ENCODE data around the gene PLEKHA8.
A peak's percentile ranks its signal among the peaks of the same experiment; 100 is the strongest.

PLEKHA8 gene

DNA sequence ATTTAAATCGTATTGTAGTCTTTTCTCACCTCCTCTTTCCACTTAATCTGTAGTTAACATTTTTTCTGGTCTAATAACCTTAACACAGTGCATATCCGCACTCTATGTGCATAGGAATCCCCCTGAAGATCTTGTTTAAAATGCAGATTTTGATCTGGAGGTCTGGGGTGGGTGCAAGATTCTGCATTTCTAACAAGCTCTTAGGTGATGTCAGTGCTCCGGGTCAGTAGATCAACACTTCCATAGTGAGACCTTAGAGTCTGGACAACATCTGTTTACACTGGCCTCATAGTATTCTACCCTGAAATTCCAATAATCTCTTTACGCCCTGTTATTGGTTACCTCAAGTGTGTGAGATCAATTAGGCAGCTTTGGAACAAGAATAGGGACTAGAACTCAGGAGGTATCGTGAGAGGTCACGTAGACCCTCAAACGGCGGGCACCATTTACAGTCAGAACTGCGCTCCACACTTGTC is 434 bp upstream of the PLEKHA8 start:
- no peak for TF ChIP-seq CEBPB (IDR thresholded peaks at IDR 0.05)
- TF ChIP-seq EGR1 (IDR thresholded peaks at IDR 0.05): no peak
- no peak for TF ChIP-seq ZBTB7A (IDR thresholded peaks at IDR 0.05; ENCODE audit: low read depth)
- TF ChIP-seq RAD21 (IDR thresholded peaks at IDR 0.05; ENCODE audit: low read depth): no peak
- TF ChIP-seq, protein P1, sequence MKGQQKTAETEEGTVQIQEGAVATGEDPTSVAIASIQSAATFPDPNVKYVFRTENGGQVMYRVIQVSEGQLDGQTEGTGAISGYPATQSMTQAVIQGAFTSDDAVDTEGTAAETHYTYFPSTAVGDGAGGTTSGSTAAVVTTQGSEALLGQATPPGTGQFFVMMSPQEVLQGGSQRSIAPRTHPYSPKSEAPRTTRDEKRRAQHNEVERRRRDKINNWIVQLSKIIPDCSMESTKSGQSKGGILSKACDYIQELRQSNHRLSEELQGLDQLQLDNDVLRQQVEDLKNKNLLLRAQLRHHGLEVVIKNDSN (IDR thresholded peaks at IDR 0.05): no peak
- TF ChIP-seq, protein P2, sequence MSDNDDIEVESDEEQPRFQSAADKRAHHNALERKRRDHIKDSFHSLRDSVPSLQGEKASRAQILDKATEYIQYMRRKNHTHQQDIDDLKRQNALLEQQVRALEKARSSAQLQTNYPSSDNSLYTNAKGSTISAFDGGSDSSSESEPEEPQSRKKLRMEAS (IDR thresholded peaks at IDR 0.05): no peak
- no peak for TF ChIP-seq TAF1 (IDR thresholded peaks at IDR 0.05; ENCODE audit: low read depth)
- no peak for TF ChIP-seq YY1 (IDR thresholded peaks at IDR 0.05; ENCODE audit: low read depth)
- no peak for TF ChIP-seq CREB1 (IDR thresholded peaks at IDR 0.05; ENCODE audit: low read depth)
- TF ChIP-seq, protein P3, sequence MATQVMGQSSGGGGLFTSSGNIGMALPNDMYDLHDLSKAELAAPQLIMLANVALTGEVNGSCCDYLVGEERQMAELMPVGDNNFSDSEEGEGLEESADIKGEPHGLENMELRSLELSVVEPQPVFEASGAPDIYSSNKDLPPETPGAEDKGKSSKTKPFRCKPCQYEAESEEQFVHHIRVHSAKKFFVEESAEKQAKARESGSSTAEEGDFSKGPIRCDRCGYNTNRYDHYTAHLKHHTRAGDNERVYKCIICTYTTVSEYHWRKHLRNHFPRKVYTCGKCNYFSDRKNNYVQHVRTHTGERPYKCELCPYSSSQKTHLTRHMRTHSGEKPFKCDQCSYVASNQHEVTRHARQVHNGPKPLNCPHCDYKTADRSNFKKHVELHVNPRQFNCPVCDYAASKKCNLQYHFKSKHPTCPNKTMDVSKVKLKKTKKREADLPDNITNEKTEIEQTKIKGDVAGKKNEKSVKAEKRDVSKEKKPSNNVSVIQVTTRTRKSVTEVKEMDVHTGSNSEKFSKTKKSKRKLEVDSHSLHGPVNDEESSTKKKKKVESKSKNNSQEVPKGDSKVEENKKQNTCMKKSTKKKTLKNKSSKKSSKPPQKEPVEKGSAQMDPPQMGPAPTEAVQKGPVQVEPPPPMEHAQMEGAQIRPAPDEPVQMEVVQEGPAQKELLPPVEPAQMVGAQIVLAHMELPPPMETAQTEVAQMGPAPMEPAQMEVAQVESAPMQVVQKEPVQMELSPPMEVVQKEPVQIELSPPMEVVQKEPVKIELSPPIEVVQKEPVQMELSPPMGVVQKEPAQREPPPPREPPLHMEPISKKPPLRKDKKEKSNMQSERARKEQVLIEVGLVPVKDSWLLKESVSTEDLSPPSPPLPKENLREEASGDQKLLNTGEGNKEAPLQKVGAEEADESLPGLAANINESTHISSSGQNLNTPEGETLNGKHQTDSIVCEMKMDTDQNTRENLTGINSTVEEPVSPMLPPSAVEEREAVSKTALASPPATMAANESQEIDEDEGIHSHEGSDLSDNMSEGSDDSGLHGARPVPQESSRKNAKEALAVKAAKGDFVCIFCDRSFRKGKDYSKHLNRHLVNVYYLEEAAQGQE (IDR thresholded peaks at IDR 0.05; ENCODE audit: low read depth): no peak
- TF ChIP-seq TEAD4 (IDR thresholded peaks at IDR 0.05): no peak
- no peak for TF ChIP-seq NFIC (IDR thresholded peaks at IDR 0.05)
- TF ChIP-seq EP300 (IDR thresholded peaks at IDR 0.05; ENCODE audit: borderline replicate concordance): no peak
- no peak for TF ChIP-seq FOXM1 (IDR thresholded peaks at IDR 0.05; ENCODE audit: borderline replicate concordance, low read depth)
- TF ChIP-seq TCF12 (IDR thresholded peaks at IDR 0.05; ENCODE audit: low read depth): no peak

DNA sequence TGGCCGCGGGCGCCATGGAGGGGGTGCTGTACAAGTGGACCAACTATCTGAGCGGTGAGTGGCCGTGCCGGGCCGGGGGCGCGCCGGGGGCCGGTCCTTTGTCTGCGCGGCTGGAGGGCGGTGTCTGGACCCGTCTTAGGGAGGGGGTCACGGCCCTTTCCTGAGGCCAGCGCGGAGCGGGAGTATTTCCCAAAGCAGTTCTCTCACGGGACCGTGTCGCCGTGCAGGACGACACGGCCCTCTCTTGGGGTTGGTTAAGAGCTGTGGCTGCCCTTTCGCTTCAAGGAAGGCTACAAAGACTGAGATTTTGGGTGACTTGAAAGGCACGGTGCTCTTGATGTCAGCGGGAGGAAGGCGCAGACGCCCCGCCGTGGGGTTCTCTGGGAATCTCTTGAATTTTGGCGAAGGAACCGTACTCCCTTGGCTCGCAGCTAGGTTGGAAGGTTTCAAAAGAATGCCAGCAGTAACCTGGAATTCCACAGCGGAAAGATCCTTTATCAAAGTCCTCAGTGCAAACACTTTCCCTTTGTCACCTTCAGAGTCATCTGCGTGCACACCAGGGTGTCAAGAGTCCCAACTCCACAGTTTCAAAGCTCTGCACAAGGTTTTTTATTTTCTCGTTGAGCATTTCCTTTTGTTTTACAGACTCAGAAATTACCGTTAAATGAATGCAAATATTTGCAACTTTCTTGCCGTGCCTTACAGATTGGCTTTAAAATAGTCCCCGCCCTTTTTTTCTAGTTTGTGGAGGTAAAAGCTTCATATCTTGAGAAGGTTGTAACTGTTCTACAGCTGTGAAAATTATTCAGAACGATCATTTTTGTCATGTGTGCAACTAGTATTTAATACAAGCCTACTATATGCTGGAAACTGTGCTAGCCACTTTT is 780 bp downstream of the PLEKHA8 start:
- TF ChIP-seq EGR1 (IDR thresholded peaks at IDR 0.05) (no peak), TAF1 (IDR thresholded peaks at IDR 0.05; ENCODE audit: low read depth) (no peak), FOXM1 (IDR thresholded peaks at IDR 0.05; ENCODE audit: borderline replicate concordance, low read depth) (no peak), TCF12 (IDR thresholded peaks at IDR 0.05; ENCODE audit: low read depth) (no peak), RAD21 (IDR thresholded peaks at IDR 0.05; ENCODE audit: low read depth) (no peak), TEAD4 (IDR thresholded peaks at IDR 0.05) (peak; percentile 47), CREB1 (IDR thresholded peaks at IDR 0.05; ENCODE audit: low read depth) (no peak), NFIC (IDR thresholded peaks at IDR 0.05) (0 out of 2 replicates have a peak, but pooled peaks have one; percentile 12), EP300 (IDR thresholded peaks at IDR 0.05; ENCODE audit: borderline replicate concordance) (no peak), CEBPB (IDR thresholded peaks at IDR 0.05) (0 out of 2 replicates have a peak, but pooled peaks have one; percentile 3), ZBTB7A (IDR thresholded peaks at IDR 0.05; ENCODE audit: low read depth) (no peak; the same call in 1 of the 2 replicates), YY1 (IDR thresholded peaks at IDR 0.05; ENCODE audit: low read depth) (no peak)
- TF ChIP-seq, protein P2 (IDR thresholded peaks at IDR 0.05): no peak
- TF ChIP-seq, protein P3 (IDR thresholded peaks at IDR 0.05; ENCODE audit: low read depth): no peak
- TF ChIP-seq, protein P1 (IDR thresholded peaks at IDR 0.05): no peak

DNA sequence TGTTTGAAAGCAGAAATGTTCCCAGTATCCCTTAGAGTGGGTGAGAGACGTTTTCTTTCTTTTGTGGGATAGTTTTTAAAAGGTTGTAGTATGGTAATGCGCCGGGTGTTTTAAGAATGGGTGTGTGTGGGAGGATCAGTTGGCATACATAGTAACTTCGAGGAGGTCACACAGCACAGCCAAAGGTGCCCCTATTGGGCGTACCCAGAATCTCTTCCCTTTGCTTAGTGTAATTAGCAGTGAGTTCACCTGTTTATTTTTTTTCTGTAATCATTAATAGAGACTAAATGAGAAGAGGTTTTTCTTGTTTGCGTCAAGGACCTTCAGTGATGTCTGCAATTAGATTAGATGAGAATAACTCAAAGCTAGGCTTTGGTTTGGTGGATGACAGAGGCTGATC is 1.5 kb downstream of the PLEKHA8 start:
- TF ChIP-seq YY1 (IDR thresholded peaks at IDR 0.05; ENCODE audit: low read depth): no peak
- no peak for TF ChIP-seq TAF1 (IDR thresholded peaks at IDR 0.05; ENCODE audit: low read depth)
- TF ChIP-seq, protein P2 (IDR thresholded peaks at IDR 0.05): no peak
- no peak for TF ChIP-seq NFIC (IDR thresholded peaks at IDR 0.05)
- TF ChIP-seq FOXM1 (IDR thresholded peaks at IDR 0.05; ENCODE audit: borderline replicate concordance, low read depth): no peak
- TF ChIP-seq CREB1 (IDR thresholded peaks at IDR 0.05; ENCODE audit: low read depth): no peak
- no peak for TF ChIP-seq EP300 (IDR thresholded peaks at IDR 0.05; ENCODE audit: borderline replicate concordance)
- TF ChIP-seq TEAD4 (IDR thresholded peaks at IDR 0.05): no peak
- no peak for TF ChIP-seq ZBTB7A (IDR thresholded peaks at IDR 0.05; ENCODE audit: low read depth)

DNA sequence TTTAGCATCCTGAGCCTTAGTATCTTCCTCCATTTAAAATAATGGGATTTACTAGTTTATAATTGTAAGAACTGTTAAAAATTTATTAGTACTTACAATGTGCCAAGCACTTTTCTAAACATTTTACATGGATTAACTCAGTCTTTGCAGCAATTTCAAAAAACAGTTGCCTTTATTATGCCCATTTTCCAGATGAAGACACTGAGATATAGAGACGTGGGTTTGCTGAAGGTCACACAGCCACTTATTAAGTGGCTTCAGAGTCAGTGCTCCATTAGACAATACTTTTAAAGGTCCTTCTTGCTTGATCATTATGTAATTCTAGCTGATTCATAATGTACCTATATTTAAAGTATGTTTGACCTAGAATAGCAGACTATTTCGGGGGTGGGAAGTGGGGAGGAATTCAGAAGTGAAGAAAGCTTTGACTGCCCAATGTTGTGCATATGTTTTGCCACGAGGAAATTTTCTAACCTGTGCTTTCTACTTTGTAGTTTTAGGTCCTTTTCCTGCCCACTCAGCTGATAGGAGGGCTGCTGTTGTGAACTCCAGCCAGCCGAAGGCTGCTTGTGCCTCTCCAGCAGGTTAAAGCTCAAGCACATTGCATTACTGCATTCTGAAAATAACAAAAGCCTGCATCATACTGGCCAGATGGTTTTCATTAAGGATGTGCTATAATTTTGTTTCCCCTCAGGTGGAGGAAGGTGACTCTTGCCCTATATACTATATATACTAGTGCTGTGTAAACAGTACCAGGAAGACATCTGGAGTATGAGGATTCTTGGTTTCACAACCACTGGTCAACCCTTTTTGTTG is 4.3 kb downstream of the PLEKHA8 start:
- TF ChIP-seq RAD21 (IDR thresholded peaks at IDR 0.05; ENCODE audit: low read depth): no peak
- no peak for TF ChIP-seq TEAD4 (IDR thresholded peaks at IDR 0.05)
- TF ChIP-seq TAF1 (IDR thresholded peaks at IDR 0.05; ENCODE audit: low read depth): no peak
- no peak for TF ChIP-seq EP300 (IDR thresholded peaks at IDR 0.05; ENCODE audit: borderline replicate concordance)
- no peak for TF ChIP-seq YY1 (IDR thresholded peaks at IDR 0.05; ENCODE audit: low read depth)
- TF ChIP-seq NFIC (IDR thresholded peaks at IDR 0.05): no peak
- TF ChIP-seq TCF12 (IDR thresholded peaks at IDR 0.05; ENCODE audit: low read depth): no peak
- no peak for TF ChIP-seq EGR1 (IDR thresholded peaks at IDR 0.05)
- TF ChIP-seq, protein P2 (IDR thresholded peaks at IDR 0.05): no peak

Measured in Ishikawa (cell line).